Measurements from ENCODE around the gene DGKQ. TPM values are rescaled to one million over a fixed set of nuclear protein-coding genes. Genes with fewer than 3 reads are reported as not detected.

DGKQ gene
- total RNA-seq, 1 experiment from 2014 or later: 14.2 TPM

DNA sequence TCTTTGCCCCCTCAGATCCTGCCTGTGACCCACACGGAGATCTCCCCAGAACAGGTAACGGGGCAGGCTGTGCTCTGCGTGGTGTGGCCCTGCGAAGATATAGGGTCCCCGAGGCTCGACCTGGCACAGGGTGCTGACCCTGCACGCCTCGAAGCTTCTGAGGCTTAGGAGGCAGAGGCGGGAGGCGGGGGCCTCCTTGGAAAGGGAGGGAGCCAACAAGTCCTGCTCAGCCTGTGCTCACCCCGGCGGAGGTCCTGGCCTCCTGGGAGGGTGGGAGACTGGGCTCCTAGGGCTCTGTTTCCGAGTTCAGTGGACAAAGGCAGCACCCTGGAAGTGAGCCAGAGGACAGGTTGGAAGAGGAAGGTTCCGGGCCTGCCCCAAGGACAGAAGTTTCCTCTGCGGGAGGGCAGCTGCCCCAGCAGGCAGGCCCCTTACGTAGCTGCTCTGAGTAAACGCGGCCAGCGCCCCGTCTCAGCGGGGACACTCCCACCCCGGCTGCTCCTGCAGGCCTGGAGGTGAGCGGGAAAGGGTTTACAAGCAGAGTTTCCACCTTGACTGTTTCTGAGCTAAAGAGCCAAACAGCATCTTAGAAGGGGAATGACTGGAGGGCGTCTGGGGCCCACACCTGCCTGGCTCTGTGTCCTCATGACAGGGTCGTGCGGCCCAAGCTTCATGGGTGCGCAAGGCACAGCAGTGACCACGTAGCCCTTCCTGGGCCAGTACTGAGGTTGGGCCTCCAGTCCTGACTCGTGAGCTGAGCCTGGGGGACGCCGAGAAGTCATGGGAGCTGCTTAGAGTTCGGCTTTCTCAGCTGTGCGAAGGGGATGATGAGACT is 25.1 kb downstream of the DGKQ start:
- TF ChIP-seq EZH2phosphoT487 (IDR thresholded peaks at IDR 0.05; ENCODE audit: borderline replicate concordance, low read length): no peak
- no peak for TF ChIP-seq EZH2 (IDR thresholded peaks at IDR 0.05; ENCODE audit: low read length, unreplicated experiment)
- no peak for TF ChIP-seq CTCF (conservative IDR thresholded peaks at IDR 0.05; ENCODE audit: low read depth, low read length)
- POLR2A ChIA-PET (ENCODE audit: unreplicated experiment): no interaction called here
- H3K27ac ChIP-seq (ENCODE audit: low read length): no peak overlapping the region
- intact Hi-C loops (cut with micrococcal nuclease): no loop called here
- ATAC-seq: no peak
- H3K4me2 ChIP-seq (ENCODE audit: low read length): no peak overlapping the region
- no peak overlapping the region for H2AFZ ChIP-seq (ENCODE audit: low read length)
- H3K9ac ChIP-seq (ENCODE audit: low read length): no peak overlapping the region
- no TSS peak for BruUV-seq (replicated peaks)
- H3K4me3 ChIP-seq (ENCODE audit: low read length): no peak overlapping the region
- H3F3A ChIP-seq (ENCODE audit: low read length, unreplicated experiment): no peaks in the 10 kb centered on the region
- no peaks in the 10 kb centered on the region for H3K9me2 ChIP-seq (replicated peaks; ENCODE audit: low read length)
- H3K27me3 ChIP-seq (ENCODE audit: low read length): no peaks in the 10 kb centered on the region
- no peaks in the 10 kb centered on the region for H3K36me3 ChIP-seq (ENCODE audit: low read depth, low read length)
- H3K79me2 ChIP-seq (ENCODE audit: low read length): no peaks in the 10 kb centered on the region
- no peaks in the 10 kb centered on the region for H3K4me1 ChIP-seq (ENCODE audit: insufficient read depth, low read length)
- no peaks in the 10 kb centered on the region for H3K9me3 ChIP-seq (ENCODE audit: low read length)
- H4K20me1 ChIP-seq (ENCODE audit: low read length): no peaks in the 10 kb centered on the region
- no peak for DNase-seq
- CTCF ChIA-PET: no interaction called here

DNA sequence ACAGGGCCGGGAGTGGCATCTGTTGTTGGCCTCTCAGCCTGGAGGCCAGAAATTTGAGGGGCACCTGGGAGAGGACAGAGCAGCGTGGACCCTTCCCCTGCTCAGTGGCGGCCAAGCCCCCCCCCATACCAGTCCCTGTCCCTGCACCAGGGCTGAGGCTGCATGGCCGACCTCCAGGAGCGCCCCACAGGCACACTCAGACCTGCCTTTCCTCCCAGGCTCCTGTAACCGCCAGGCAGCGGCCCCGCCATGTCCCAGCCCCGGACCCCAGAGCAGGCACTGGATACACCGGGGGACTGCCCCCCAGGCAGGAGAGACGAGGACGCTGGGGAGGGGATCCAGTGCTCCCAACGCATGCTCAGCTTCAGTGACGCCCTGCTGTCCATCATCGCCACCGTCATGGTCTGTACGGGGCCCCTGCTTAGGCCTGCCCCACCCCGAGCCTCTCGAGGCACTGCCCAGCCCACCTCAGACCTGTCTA is 25.8 kb downstream of the DGKQ start:
- Histone ChIP-seq H3K36me3 (ENCODE audit: low read depth, low read length) (no peaks in the 10 kb centered on the region), H3K4me1 (ENCODE audit: insufficient read depth, low read length) (no peaks in the 10 kb centered on the region), H3K9me3 (ENCODE audit: low read length) (no peaks in the 10 kb centered on the region), H3K9me2 (replicated peaks; ENCODE audit: low read length) (no peaks in the 10 kb centered on the region), H4K20me1 (ENCODE audit: low read length) (no peaks in the 10 kb centered on the region), H2AFZ (ENCODE audit: low read length) (no peak overlapping the region), H3K79me2 (ENCODE audit: low read length) (no peaks in the 10 kb centered on the region), H3F3A (ENCODE audit: low read length, unreplicated experiment) (no peaks in the 10 kb centered on the region), H3K9ac (ENCODE audit: low read length) (no peak overlapping the region), H3K27me3 (ENCODE audit: low read length) (no peaks in the 10 kb centered on the region), H3K27ac (ENCODE audit: low read length) (no peak overlapping the region), H3K4me2 (ENCODE audit: low read length) (no peak overlapping the region), H3K4me3 (ENCODE audit: low read length) (no peak overlapping the region)
- no peak for ATAC-seq
- ChIA-PET CTCF (no interaction called here), POLR2A (ENCODE audit: unreplicated experiment) (no interaction called here)
- no peak for TF ChIP-seq EZH2 (IDR thresholded peaks at IDR 0.05; ENCODE audit: low read length, unreplicated experiment)
- no peak for TF ChIP-seq CTCF (conservative IDR thresholded peaks at IDR 0.05; ENCODE audit: low read depth, low read length)
- no peak for TF ChIP-seq EZH2phosphoT487 (IDR thresholded peaks at IDR 0.05; ENCODE audit: borderline replicate concordance, low read length)
- intact Hi-C loops (cut with micrococcal nuclease): no loop called here
- BruUV-seq (replicated peaks): no TSS peak
- DNase-seq: no peak

All from PC-3 (cell line).